IMR-90 (cell line): Measurements from ENCODE around the gene TMEM235. TPM values are rescaled to one million over a fixed set of nuclear protein-coding genes. Genes with fewer than 3 reads are reported as not detected.

Experiments used
- ATAC-seq: fragments of 200-7000 bp; cut with Tn5 transposase; 2 replicates; pipeline ENCODE4 v1.9.1; 2020; ENCODE audit warnings: low read depth, mild to moderate bottlenecking, moderate library complexity
- BruUV-seq: library from RNA; stranded (reverse); fragments of 400-500 nt; replicated peaks from 2 replicates; lab custom pipeline; 2021; lab: Mats Ljungman, UMichigan
- CTCF ChIA-PET: fragments of 300-600 bp; formaldehyde crosslinking; extraction: SDS; loops from one replicate; lab custom pipeline; 2021; ENCODE audit warnings: antibody characterized with exemption; lab: Yijun Ruan, JAX
- POLR2A ChIA-PET: fragments of 300-600 bp; sonication (Branson Sonifier 250); formaldehyde crosslinking; loops from one replicate; lab custom pipeline; 2022; ENCODE audit warnings: antibody characterized with exemption; ENCODE audit not compliant: unreplicated experiment; lab: Charles Lee
- DNase-seq: peaks from one replicate; pipeline ENCODE4 v3.0.0; 2013
- H2AFZ ChIP-seq: replicated peaks from 2 replicates; pipeline ENCODE3; 2013; ENCODE audit warnings: low read length, mild to moderate bottlenecking; ENCODE audit not compliant: poor library complexity
- H2AK5ac ChIP-seq: 2 replicates; pipeline ENCODE4 v1.6.1; 2013; ENCODE audit warnings: low read depth, low read length, inconsistent platforms
- H2AK9ac ChIP-seq: replicated peaks from 2 replicates; pipeline ENCODE3; 2013; ENCODE audit warnings: mild to moderate bottlenecking, low read depth, low read length, moderate library complexity; ENCODE audit not compliant: poor library complexity
- H2BK120ac ChIP-seq: 2 replicates; pipeline ENCODE4 v1.6.1; 2013; ENCODE audit warnings: low read depth, low read length, inconsistent platforms
- H2BK15ac ChIP-seq: 3 replicates; pipeline ENCODE4 v1.6.1; 2013; ENCODE audit warnings: low read depth, low read length, inconsistent platforms
- H2BK20ac ChIP-seq: 2 replicates; pipeline ENCODE4 v1.6.1; 2013; ENCODE audit warnings: low read depth, mild to moderate bottlenecking, inconsistent platforms, low read length, moderate library complexity
- H2BK5ac ChIP-seq: 2 replicates; pipeline ENCODE4 v1.6.1; 2013; ENCODE audit warnings: mild to moderate bottlenecking, low read depth, low read length, inconsistent platforms; ENCODE audit not compliant: poor library complexity, severe bottlenecking
- H3K14ac ChIP-seq: replicated peaks from 2 replicates; pipeline ENCODE4 v1.6.1; 2013; ENCODE audit warnings: low read depth, low read length, inconsistent platforms
- H3K18ac ChIP-seq: 2 replicates; pipeline ENCODE4 v1.6.1; 2013; ENCODE audit warnings: low read depth, low read length, control low read depth
- H3K23ac ChIP-seq: 2 replicates; pipeline ENCODE4 v1.6.1; 2013; ENCODE audit warnings: low read depth, low read length, inconsistent platforms
- H3K27ac ChIP-seq: 2 replicates; pipeline ENCODE4 v1.5.1; 2013; ENCODE audit warnings: mild to moderate bottlenecking, control low read depth, low read length; ENCODE audit not compliant: insufficient read depth
- H3K27me3 ChIP-seq: 2 replicates; pipeline ENCODE4 v1.6.1; 2013; ENCODE audit warnings: low read length; ENCODE audit not compliant: control insufficient read depth, insufficient read depth
- H3K36me3 ChIP-seq: 2 replicates; pipeline ENCODE4 v1.6.1; 2013; ENCODE audit warnings: low read length, mixed read lengths; ENCODE audit not compliant: control insufficient read depth, insufficient read depth
- H3K4ac ChIP-seq: 2 replicates; pipeline ENCODE4 v1.6.1; 2013; ENCODE audit warnings: low read depth, low read length, inconsistent platforms
- H3K4me1 ChIP-seq: 2 replicates; pipeline ENCODE4 v1.6.1; 2013; ENCODE audit warnings: low read length, mixed read lengths; ENCODE audit not compliant: control insufficient read depth, insufficient read depth
- H3K4me2 ChIP-seq: 2 replicates; pipeline ENCODE4 v1.6.1; 2013; ENCODE audit warnings: low read depth, mild to moderate bottlenecking, control low read depth, low read length, moderate library complexity
- H3K4me3 ChIP-seq: 2 replicates; pipeline ENCODE4 v1.5.1; 2013; ENCODE audit warnings: low read depth, mild to moderate bottlenecking, control low read depth, low read length, moderate library complexity; ENCODE audit not compliant: insufficient read depth
- H3K56ac ChIP-seq: 2 replicates; pipeline ENCODE4 v1.6.1; 2013; ENCODE audit warnings: low read length, inconsistent platforms; ENCODE audit not compliant: insufficient read depth; ENCODE audit errors: extremely low read depth
- H3K79me1 ChIP-seq, 2 experiments: 2 replicates each; pipeline ENCODE4 v1.6.1; 2013; ENCODE audit warnings: low read length in 2 of 2, inconsistent platforms in 1 of 2, low read depth in 1 of 2
- H3K9ac ChIP-seq: 2 replicates; pipeline ENCODE4 v1.6.1; 2013; ENCODE audit warnings: low read depth, low read length, control low read depth
- H3K9me1 ChIP-seq: 2 replicates; pipeline ENCODE4 v1.6.1; 2013; ENCODE audit warnings: low read length, inconsistent platforms; ENCODE audit not compliant: insufficient read depth
- H3K9me3 ChIP-seq: 2 replicates; pipeline ENCODE4 v1.6.1; 2013; ENCODE audit warnings: low read length; ENCODE audit not compliant: control insufficient read depth, insufficient read depth
- H4K20me1 ChIP-seq: 2 replicates; pipeline ENCODE4 v1.6.1; 2013; ENCODE audit warnings: low read length, inconsistent platforms; ENCODE audit not compliant: insufficient read depth
- H4K5ac ChIP-seq: 2 replicates; pipeline ENCODE4 v1.6.1; 2013; ENCODE audit warnings: mild to moderate bottlenecking, low read depth, low read length, control low read depth
- H4K8ac ChIP-seq, 2 experiments: 2 replicates each; pipeline ENCODE4 v1.6.1; 2013; ENCODE audit warnings: low read depth in 2 of 2, low read length in 2 of 2, control low read depth in 1 of 2, inconsistent platforms in 1 of 2
- H4K91ac ChIP-seq: 2 replicates; pipeline ENCODE4 v1.6.1; 2013; ENCODE audit warnings: low read depth, low read length, inconsistent platforms; ENCODE audit not compliant: insufficient read depth
- BHLHE40 ChIP-seq: fragments of 150-350 bp; IDR thresholded peaks from 2 replicates; pipeline ENCODE4 v1.6.1; 2016; ENCODE audit warnings: mild to moderate bottlenecking, low read depth, low read length
- CEBPB ChIP-seq: IDR thresholded peaks from 2 replicates; pipeline ENCODE4 v1.6.1; 2012; ENCODE audit warnings: low read depth, low read length, improper control_type of control experiment
- CHD1 ChIP-seq: IDR thresholded peaks from 2 replicates; pipeline ENCODE4 v1.6.1; 2012; ENCODE audit warnings: low read depth, low read length, improper control_type of control experiment
- CTCF ChIP-seq: conservative IDR thresholded peaks from 2 replicates; pipeline ENCODE4 v1.5.1; 2012; ENCODE audit warnings: mild to moderate bottlenecking, low read depth, low read length, improper control_type of control experiment
- ELK1 ChIP-seq: fragments of 150-350 bp; IDR thresholded peaks from 2 replicates; pipeline ENCODE4 v1.6.1; 2016; ENCODE audit warnings: low read depth, mild to moderate bottlenecking, low read length, moderate library complexity, borderline replicate concordance
- MAFK ChIP-seq: IDR thresholded peaks from 2 replicates; pipeline ENCODE4 v1.6.1; 2012; ENCODE audit warnings: low read depth, low read length, improper control_type of control experiment
- MAZ ChIP-seq: IDR thresholded peaks from 2 replicates; pipeline ENCODE4 v1.6.1; 2012; ENCODE audit warnings: low read depth, mild to moderate bottlenecking, low read length, improper control_type of control experiment, moderate library complexity, borderline replicate concordance
- MXI1 ChIP-seq: IDR thresholded peaks from 2 replicates; pipeline ENCODE4 v1.6.1; 2012; ENCODE audit warnings: low read depth, mild to moderate bottlenecking, low read length, moderate library complexity, borderline replicate concordance
- NFE2L2 ChIP-seq: fragments of 150-350 bp; IDR thresholded peaks from 2 replicates; pipeline ENCODE4 v1.6.1; 2016; ENCODE audit warnings: low read depth, mild to moderate bottlenecking, low read length
- POLR2A ChIP-seq: IDR thresholded peaks from 2 replicates; pipeline ENCODE4 v1.6.1; 2012; ENCODE audit warnings: mild to moderate bottlenecking, low read depth, low read length
- RAD21 ChIP-seq: IDR thresholded peaks from 2 replicates; pipeline ENCODE4 v1.6.1; 2012; ENCODE audit warnings: low read length, improper control_type of control experiment
- RCOR1 ChIP-seq: IDR thresholded peaks from 2 replicates; pipeline ENCODE4 v1.6.1; 2012; ENCODE audit warnings: mild to moderate bottlenecking, low read length, improper control_type of control experiment; ENCODE audit not compliant: insufficient replicate concordance
- RFX5 ChIP-seq: IDR thresholded peaks from 2 replicates; pipeline ENCODE4 v1.8.0; 2012; ENCODE audit warnings: low read depth, mild to moderate bottlenecking, low read length, moderate library complexity
- SMC3 ChIP-seq: fragments of 150-350 bp; IDR thresholded peaks from 2 replicates; pipeline ENCODE4 v1.6.1; 2016; ENCODE audit warnings: low read depth, mild to moderate bottlenecking, antibody characterized with exemption, low read length, moderate library complexity
- USF2 ChIP-seq: fragments of 150-350 bp; IDR thresholded peaks from 2 replicates; pipeline ENCODE4 v1.6.1; 2017; ENCODE audit warnings: mild to moderate bottlenecking, antibody characterized with exemption, low read length, low read depth
- WGBS, 2 experiments: methylation state at CpG; one replicate each; pipeline versions ENCODE4 v1.1.5 to v1.1.7; 2013; ENCODE audit warnings: missing lambda C conversion rate in 2 of 2; ENCODE audit not compliant: insufficient read length in 1 of 2; ENCODE audit errors: extremely low coverage in 2 of 2; 5-methylcytosine and 5-hydroxymethylcytosine counted together
- dilution Hi-C: fragments of 300-500 bp; cut with HindIII; formaldehyde crosslinking; loops from one replicate; pipeline ENCODE4 v1.14.3; 2018; ENCODE audit warnings: low sequenced_read_pairs; ENCODE audit not compliant: unreplicated experiment
- in situ Hi-C: fragments of 300-500 bp; cut with MboI; formaldehyde crosslinking; loops from 3 replicates; pipeline ENCODE4 v1.14.3; 2019; ENCODE audit warnings: low sequenced_read_pairs, inconsistent platforms, mixed read lengths
- intact Hi-C: fragments of 100-400 bp; cut with micrococcal nuclease; formaldehyde crosslinking; loops from 2 replicates; pipeline ENCODE4 v1.10.0; 2022
- polyA plus RNA-seq, 3 experiments: library from polyadenylated mRNA; depleted of rRNA; stranded (reverse); fragments of >200 nt; gene quantifications; 2 replicates each; pipeline ENCODE4 v1.2.3, GENCODE V29; 2012; ENCODE audit warnings: low replicate concordance in 1 of 3
- total RNA-seq: library from RNA; depleted of rRNA; stranded (reverse); fragments of >200 nt; gene quantifications from 2 replicates; pipeline ENCODE4 v1.2.3, GENCODE V29; 2012

TMEM235 gene
- total and polyA plus RNA-seq, 2 of the 4 experiments (the other 2 are of a cell fraction), result not detected

- Histone ChIP-seq H2AK9ac (no peak overlapping the region), H4K5ac (no peak overlapping the region), H3K4me2 (no peak overlapping the region), H3K4me3 (no peak overlapping the region), H2BK5ac (no peak overlapping the region), H4K8ac (no peak overlapping the region; a peak in 1 of 4 replicates), H3K79me1 (peaks cover 0 to 4% of the 10 kb centered on the region in 2 experiments; a peak in 1 of 4 replicates), H3K27ac (no peak overlapping the region), H4K91ac (no peak overlapping the region), H3K4me1 (peaks cover 6% of the 10 kb centered on the region), H2AK5ac (no peak overlapping the region), H3K36me3 (no peaks in the 10 kb centered on the region), H3K18ac (no peak overlapping the region), H4K20me1 (no peaks in the 10 kb centered on the region), H2BK20ac (no peak overlapping the region), H2AFZ (peak overlapping the region; percentile 21), H3K56ac (no peak overlapping the region), H3K9ac (no peak overlapping the region), H3K27me3 (peaks cover 7% of the 10 kb centered on the region; the same call in 1 of the 2 replicates), H2BK120ac (no peak overlapping the region), H3K9me3 (no peaks in the 10 kb centered on the region), H2BK15ac (no peak overlapping the region), H3K4ac (no peak overlapping the region), H3K14ac (no peak overlapping the region), H3K9me1 (0 out of 2 replicates have a peak, but pooled peaks cover 6% of the 10 kb centered on the region), H3K23ac (no peak overlapping the region)
- intact Hi-C loops, result loop anchor here (10.0 kb wide), 1 partner anchor 450 kb away; no protein-coding TSS in a partner anchor
- in situ Hi-C loops, result no loop called here
- CTCF ChIA-PET, result interaction anchor here (1.1 kb wide), 2 partner anchors 13 to 167 kb away, joined by 3 read pairs; no protein-coding TSS in a partner anchor
- POLR2A ChIA-PET, result interaction anchor here (0.5 kb wide), 1 partner anchor 146 kb away, joined by 5 read pairs; no protein-coding TSS in a partner anchor
- ATAC-seq, result no peak
- WGBS, 2 experiments, result 87% methylated on average over 8 of the region's 18 CpGs; no CpG with 5 or more reads in 1 of the 2 experiments
- BruUV-seq, result no TSS peak
- dilution Hi-C loops, result no loop called here
- no peak for DNase-seq
- TF ChIP-seq RAD21, result no peak
- TF ChIP-seq CHD1, result no peak
- no peak for TF ChIP-seq NFE2L2
- no peak for TF ChIP-seq MAZ
- TF ChIP-seq RFX5, result no peak
- TF ChIP-seq USF2, result no peak
- no peak for TF ChIP-seq CTCF
- TF ChIP-seq RCOR1, result no peak
- no peak for TF ChIP-seq POLR2A
- no peak for TF ChIP-seq MXI1
- no peak for TF ChIP-seq CEBPB
- no peak for TF ChIP-seq ELK1
- TF ChIP-seq MAFK, result no peak
- TF ChIP-seq SMC3, result no peak
- no peak for TF ChIP-seq BHLHE40
Observed at GRCh38 chr17:78255029-78255656, 23.7 kb downstream of the TMEM235 start.
